NCI-H2171 (cell line): ENCODE data around the gene TREH.
A peak's percentile ranks its signal among the peaks of the same experiment; 100 is the strongest.

ENCODE experiments used
- DNase-seq: peaks from one replicate; lab custom pipeline; 2025; lab: John Stamatoyannopoulos, UW

TREH gene

DNA sequence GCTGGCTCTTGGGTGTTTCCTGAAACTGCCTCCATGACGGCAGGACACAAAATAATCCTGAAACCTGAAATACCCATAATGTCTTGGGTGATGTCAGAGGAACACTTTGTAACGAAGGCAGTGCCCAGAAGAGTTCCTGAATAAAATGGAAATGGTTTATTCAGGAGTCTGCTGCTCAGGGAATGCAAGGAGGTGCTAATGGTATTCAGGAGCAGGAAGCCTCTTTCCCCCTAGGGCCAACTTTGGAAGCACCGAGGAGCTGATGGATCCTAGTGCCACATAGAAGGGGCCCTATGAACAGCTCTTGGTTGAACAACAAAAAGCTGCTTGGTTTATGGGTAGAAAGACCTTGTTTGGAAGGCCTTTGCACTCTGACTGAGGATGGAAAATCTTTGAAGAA, 15.5 kb downstream of the TREH start:
- DNase-seq, result no peak

DNA sequence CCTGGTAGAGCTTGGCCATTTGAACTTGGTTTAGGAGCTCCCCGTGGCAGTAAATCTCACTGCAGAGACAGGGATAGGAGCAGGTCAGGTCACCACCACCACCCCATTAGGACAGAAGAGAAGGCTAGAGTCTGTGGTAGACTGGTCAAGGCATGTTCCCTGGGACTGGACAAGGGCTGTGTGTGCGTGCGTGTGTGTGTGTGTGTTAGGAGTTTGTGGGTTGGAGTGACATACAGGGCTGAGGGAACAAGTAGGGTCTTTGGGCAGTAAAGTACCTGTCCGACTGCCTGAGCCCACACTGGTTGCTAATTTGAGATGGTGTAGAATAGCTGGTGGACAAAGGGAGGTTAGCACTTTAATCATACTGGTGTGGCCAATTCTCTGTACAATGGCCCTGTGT, 16.1 kb downstream of the TREH start:
- no peak for DNase-seq

GRCh38 chr11:118662401-118663271, 16.8 kb downstream of the TREH start:
- DNase-seq, result no peak

GRCh38 chr11:118661425-118662301, 17.8 kb downstream of the TREH start:
- DNase-seq, result no peak

DNA sequence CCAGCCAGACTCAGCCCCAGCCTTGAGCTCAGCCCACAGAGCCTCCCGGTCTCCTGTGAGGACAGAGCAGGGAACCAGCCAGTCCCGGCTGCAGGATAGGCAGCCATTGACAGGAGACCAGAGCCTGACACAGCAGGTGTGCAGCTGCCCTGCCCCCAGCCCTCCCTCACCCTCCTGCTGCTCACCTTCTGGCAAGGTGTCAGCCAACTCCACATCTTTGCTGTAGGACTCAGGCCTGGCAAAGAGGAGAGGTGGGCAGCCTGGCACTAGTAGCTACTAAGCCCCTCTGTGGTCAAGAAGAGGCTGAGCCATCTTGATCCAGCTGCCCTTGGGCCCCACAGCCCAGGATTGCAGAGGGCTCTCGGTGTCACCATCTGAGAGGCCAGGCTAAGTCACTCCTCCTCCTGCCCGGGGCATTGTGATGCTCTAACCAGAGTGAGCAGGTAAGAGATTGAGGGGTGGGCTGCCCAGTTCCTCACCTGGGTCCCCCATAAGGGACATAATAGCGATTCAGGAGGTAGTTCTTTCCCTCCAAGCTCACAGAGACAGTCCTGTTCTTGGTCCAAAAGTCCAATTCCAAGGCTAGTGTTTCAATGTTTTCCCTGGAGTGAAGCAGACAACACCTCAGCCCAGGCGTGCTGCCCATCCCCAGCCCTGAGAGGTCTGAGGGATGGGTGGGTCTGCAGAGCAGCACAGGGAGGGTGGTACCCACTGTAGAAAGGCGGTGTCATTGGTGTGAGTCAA, 18.6 kb downstream of the TREH start:
- peak; percentile 40 for DNase-seq

GRCh38 chr11:118659953-118660680, 19.3 kb downstream of the TREH start:
- DNase-seq, result no peak

DNA sequence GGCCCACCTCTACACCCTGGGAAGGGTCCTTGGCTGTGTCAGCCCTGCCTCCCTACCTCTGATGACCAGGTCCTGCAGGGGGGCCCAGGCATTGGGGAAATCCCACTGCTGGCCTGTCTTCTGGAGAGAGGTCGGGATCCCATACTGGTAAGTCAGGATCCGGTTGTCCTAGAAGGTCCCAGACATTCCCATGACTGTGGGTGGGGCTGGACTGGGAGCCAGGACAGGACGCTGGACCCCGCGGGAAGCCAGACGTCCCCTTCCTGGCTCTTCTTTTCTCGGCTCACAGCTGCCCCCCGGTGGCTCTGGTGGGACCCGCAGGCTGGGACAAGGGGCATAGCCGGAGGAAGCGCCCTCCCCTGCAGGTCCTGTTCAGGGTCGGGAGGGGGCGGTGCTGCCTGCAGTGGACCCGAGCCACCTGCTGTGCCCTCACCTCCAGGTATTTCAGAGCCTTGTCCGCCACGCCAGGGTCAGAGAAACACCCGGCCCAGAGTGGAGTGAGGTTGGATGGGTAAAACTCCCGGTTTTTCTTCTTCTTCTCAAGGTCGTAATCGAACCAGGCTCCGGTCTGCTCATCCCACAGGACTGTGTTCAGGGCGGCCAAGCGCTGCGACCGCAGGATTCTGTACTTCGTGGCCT, 20.0 kb downstream of the TREH start:
- peak; percentile 43 for DNase-seq

DNA sequence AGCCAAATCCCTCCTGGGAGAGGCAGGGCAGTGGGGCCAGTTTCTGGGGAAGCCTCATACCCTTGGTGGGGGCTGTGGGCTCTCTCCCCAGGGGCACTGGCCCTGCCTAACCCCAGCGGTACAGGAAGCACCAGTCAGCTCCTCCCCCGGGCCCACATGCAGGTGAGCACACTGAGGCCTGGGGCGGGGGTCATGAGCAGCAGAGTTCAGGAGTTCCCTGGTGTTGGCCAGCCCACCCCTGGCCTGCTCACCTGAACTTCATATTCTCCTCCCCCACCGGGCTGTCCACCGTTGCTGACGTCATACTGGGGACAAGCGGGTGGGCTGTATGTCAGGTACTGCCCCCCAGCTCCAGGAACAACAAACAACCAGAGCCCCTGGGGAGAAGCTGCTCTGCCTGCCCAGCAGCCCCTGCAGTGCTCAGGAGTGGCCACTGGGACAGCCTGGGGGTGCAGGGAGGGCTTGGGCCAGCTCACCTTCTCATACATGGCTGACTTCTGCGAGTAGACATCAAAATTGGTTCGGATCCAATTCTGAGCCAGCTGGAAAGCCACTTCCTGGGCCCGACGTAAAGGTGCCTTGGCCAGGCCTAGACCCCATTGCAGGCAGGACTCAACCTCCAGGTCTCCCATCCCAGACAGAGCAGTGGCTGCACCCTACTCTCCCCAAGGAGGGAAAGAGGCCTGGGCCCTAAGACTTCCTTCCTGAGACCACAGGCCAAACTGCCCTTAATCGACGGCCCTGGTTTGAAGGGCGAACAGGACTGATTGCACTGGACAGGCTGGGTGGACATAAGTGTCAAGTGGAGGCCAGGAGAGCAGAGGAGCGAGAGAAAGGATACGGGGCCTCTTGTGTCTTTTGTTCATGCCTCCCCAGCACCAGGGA, 20.8 kb downstream of the TREH start:
- no peak for DNase-seq

GRCh38 chr11:118657709-118658428, 21.6 kb downstream of the TREH start:
- no peak for DNase-seq

DNA sequence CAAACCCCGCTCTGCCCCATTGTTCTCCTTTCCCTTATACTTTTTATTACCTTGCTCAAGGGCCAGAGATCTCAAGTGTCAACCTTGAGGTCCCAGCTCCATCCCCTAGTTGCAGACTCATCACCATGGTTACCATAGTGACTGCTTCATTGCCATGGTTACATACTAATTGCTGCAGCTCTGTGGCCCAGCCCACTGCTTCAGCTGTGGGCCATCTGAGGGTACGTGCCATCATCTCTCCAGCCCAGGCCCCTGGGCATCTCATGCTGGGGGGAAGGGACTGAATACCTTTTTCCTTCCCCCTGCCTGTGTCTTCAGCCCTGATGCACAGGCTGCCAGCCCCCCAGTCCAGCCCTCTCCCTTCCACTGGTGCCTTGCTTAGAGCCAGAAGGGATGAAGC, 22.2 kb downstream of the TREH start:
- no peak for DNase-seq

GRCh38 chr11:118656563-118657165, 22.8 kb downstream of the TREH start:
- no peak for DNase-seq

- no peak for DNase-seq
Measured at GRCh38 chr11:118655486-118656190, 23.8 kb downstream of the TREH start.

- no peak for DNase-seq
Measured at GRCh38 chr11:118653684-118654390, 25.6 kb downstream of the TREH start.

- no peak for DNase-seq
Measured at GRCh38 chr11:118652681-118653181, 26.7 kb downstream of the TREH start.

GRCh38 chr11:118651820-118652219, 27.6 kb downstream of the TREH start:
- DNase-seq, result no peak

DNA sequence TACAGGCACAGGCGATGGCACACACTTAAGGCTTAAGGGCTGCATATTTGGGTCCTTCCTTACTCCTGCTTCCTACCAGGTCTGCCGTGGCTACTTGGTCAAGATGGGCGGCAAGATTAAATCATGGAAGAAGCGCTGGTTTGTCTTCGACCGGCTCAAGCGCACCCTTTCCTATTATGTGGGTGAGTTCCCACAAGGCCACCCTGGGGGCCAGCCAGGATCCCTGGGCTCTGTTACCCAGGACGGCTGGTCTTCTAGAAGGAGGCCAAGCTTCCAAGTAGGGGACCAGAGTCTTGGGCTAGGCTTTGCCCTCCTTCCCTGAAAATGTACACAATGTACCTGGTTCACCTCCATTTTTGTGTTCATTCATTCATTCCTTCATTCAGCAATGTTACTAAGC, 29.1 kb downstream of the TREH start:
- no peak for DNase-seq

DNA sequence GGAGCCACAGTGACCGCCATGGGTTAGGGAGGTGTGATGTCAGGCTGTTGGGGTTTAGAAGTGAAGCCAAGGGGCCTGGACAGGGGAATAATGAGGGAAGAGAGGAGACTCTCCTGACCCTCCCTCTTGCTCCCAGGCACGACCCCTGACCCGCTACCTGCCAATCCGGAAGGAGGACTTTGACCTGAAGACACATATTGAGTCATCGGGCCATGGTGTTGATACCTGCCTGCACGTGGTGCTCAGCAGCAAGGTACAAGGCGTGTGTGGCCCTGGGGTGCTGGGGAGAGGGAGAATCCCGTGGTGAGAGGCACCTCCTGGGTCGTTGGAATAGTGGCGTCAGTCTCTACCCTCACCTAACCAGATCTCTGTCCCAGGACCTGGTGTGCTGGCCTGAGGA, 29.5 kb downstream of the TREH start:
- DNase-seq, result no peak

DNA sequence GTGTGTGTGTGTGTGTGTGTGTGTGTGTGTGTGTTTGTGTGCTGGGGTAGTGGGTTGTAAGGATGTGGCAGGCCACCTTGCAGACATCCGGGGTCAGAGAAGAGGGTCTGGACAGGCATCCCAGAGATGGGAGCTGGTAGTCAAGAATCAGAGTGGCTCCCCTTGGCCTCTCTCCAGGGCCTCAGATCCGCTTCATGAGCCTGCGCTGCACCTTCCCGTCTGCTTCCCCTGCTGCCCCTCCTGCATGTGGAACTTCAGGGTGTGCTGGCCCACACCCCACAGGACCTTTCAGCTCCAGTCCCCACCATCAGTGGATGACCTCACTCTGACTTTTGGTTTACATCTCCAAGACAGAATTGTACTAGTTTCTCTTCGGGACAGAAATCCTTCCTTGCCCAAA, 31.2 kb downstream of the TREH start:
- no peak for DNase-seq
